WI38 (cell line): ENCODE results near the gene IFI30.

Source experiments
- H3K4me3 ChIP-seq: 2 replicates; pipeline ENCODE4 v1.5.1; 2011; ENCODE audit warnings: low read depth, mild to moderate bottlenecking, control low read depth, low read length
- TF ChIP-seq, protein P1 (sequence below): IDR thresholded peaks from 2 replicates; pipeline ENCODE4 v1.5.1; 2012; ENCODE audit warnings: low read depth, mild to moderate bottlenecking, control low read depth, low read length

Gene IFI30

DNA sequence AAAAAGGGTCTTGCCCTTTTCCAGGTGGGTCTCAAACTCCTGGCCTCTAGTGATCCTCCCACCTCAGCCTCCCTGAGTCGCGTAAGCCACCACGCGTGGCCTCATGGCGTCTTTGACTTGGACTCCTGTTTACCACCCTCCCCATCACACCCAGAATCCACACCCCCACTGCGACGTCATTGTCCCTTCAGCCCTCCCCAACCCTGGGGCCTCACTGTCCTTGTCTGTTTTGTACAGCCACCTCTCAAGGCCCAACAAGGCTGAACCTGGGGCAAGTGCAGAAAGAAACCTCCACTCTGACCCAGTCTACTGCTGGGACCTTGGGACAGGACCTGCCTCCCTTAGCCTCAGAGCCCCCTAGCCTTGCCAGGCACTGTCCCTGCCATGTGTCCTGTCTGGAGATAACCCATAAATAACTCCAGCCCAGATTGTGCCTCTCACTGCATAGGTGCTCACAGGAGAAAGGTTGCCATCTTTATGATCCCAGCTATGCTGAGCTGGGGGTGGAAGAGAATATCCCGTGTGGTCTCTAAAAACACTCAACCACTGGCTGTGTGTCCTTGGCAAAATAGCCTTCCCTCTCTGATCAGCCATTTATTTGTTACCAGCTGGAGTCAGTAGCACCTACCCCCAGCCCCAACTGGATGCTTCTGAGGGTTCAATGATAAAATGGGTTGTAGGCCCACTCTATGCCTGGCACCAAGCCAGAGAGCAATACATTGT lies 1.8 kb upstream of the IFI30 start:
- TF ChIP-seq, protein P1, sequence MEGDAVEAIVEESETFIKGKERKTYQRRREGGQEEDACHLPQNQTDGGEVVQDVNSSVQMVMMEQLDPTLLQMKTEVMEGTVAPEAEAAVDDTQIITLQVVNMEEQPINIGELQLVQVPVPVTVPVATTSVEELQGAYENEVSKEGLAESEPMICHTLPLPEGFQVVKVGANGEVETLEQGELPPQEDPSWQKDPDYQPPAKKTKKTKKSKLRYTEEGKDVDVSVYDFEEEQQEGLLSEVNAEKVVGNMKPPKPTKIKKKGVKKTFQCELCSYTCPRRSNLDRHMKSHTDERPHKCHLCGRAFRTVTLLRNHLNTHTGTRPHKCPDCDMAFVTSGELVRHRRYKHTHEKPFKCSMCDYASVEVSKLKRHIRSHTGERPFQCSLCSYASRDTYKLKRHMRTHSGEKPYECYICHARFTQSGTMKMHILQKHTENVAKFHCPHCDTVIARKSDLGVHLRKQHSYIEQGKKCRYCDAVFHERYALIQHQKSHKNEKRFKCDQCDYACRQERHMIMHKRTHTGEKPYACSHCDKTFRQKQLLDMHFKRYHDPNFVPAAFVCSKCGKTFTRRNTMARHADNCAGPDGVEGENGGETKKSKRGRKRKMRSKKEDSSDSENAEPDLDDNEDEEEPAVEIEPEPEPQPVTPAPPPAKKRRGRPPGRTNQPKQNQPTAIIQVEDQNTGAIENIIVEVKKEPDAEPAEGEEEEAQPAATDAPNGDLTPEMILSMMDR, result no peak
- no peak overlapping the region for H3K4me3 ChIP-seq

DNA sequence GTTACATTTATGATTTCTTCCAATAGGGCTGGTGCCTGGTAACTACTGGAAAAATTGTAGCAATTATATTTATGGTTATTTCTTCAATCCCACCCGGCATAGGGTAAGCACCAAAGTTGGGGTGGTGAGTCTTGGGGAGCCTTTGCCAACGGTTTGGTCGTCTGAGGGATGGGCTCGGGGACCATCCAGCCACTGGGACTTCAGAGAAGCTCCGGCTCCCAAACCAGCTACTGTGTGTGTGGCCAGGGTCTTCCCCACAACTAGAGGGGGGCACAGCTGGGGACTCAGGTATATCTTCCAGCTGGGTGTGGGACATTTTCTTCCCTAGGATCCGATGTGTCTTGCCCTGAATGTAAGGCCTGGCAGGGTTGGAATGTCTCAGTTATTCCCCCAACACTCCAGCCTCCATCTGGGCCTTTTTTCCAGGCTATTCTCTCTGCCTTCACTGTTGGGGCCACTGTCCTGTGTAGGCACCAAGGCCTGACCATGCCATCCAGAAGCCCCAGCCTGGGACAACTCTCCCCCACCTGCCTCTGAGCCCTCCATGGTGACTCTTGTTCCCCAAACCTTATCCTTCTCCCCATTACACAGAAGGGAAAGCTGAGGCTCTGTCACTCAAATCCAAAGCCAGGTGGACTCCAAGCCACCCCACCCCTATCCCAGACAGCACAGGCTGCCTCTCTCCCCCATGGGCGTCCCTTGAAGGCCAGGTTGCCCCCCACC lies 1.1 kb upstream of the IFI30 start:
- TF ChIP-seq, protein P1, result no peak
- no peak overlapping the region for H3K4me3 ChIP-seq

DNA sequence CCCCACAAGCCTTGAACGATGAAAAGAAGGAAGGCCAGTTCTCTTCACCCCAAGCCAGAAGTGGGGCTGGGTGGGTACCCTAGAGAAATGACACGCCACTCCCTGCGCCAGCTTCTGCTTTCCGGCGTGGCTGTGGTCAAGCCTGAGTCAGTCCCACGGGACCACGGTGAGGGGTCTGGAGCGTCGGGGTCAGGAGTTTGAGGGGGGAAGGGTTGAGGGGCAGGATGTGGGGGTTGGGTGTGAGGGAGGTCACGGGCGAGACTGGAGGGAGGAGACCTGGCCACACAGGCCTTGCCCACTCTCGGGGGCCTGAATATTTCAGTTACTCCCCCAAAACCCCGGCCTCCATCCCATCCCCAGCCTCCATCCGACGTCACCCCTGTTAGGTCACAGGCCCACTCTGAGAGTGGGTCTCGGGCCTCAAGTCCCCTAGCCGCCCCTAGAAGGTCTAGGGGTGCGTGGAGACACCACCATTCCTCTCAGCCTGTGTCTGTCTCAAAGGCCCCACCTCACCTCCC lies 500 bp upstream of the IFI30 start:
- TF ChIP-seq, protein P1, result no peak
- H3K4me3 ChIP-seq, result peak overlapping the region; percentile 69

DNA sequence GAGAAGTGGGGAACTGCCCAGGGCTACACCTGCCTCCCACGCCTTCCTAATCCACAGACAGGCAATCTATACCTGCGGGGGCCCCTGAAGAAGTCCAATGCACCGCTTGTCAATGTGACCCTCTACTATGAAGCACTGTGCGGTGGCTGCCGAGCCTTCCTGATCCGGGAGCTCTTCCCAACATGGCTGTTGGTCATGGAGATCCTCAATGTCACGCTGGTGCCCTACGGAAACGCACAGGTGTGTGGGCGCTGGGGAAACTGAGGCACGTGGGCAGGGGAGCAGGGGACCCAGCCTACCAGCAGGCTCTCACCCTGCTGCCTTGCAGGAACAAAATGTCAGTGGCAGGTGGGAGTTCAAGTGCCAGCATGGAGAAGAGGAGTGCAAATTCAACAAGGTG lies 1.4 kb downstream of the IFI30 start:
- no peak overlapping the region for H3K4me3 ChIP-seq
- TF ChIP-seq, protein P1, result no peak

DNA sequence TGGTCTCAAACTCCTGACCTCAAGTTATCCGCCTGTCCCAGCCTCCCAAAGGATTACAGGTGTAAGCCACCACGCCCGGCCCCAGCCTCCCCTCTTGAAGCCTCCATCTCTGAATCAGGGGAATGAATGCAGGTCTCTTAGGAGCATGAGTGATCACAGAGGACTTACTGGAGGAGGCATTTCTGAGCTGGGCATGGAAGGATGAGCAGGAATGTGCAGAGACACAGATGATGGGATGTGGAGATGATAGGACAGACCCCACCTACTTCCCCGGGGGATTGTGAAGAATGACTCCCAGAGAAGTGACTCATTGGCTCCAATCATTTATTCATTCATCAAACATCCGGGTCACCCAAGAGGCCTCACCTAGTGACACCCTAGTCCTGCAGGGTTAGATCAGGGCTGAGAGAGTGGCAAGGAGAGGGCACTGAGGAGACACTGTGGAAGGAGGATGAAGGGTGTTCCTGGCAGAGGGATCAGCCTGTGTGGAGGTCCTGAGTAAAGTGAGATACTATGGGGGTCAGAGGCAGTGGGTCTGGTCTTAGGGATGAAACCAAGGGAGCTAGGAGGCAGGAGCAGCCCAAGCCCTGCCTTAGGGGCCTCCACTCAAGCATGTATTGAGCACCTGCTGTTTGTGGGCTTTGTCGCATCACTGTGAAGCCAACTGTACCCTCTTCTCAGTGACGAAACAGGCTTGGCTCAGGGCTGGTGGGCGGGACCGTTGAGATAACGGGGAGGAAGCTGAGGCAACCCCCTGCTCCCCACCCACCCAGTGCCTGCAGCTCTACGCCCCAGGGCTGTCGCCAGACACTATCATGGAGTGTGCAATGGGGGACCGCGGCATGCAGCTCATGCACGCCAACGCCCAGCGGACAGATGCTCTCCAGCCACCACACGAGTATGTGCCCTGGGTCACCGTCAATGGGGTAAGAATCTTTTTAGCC lies 3.0 kb downstream of the IFI30 start:
- no peak overlapping the region for H3K4me3 ChIP-seq
- TF ChIP-seq, protein P1, result no peak

DNA sequence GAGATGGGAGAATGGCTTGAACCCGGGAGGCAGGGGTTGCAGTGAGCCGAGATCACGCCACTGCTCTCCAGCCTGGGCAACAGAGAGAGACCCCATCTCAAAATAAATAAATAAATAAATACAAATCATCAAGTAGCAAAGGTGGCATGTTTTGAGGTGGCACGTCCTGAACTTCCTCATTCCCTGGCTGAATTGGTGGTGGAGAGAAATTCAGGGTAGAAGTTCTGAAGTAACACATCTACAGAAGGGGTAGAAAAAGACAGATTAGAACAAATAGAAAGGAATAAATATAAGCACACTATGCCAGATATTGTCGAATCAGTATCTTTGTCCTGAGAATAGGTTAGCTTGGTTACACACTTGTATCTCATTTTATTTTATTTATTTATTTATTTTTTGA lies 6.3 kb downstream of the IFI30 start:
- no peak overlapping the region for H3K4me3 ChIP-seq
- TF ChIP-seq, protein P1, result no peak
